Gastroesophageal sphincter (tissue), 3 donors: Measurements from ENCODE around the gene COL4A5.

ENCODE experiments used
- EP300 ChIP-seq: sonication (generic); formaldehyde crosslinking; IDR thresholded peaks from one replicate; pipeline ENCODE4 v1.6.1; 2017; ENCODE audit warnings: antibody characterized with exemption, mild to moderate bottlenecking
- POLR2AphosphoS5 ChIP-seq: sonication (generic); formaldehyde crosslinking; IDR thresholded peaks from one replicate; pipeline ENCODE4 v1.6.1; 2017; ENCODE audit warnings: antibody characterized with exemption
- TF ChIP-seq, protein P1 (sequence below), 4 experiments: fragments of 200-600 bp in 2 of 4; fragments of 450-650 bp in 2 of 4; sonication (generic) in 1 of 4; IDR thresholded peaks; one replicate each; pipeline ENCODE4 v1.5.1; 2017 to 2019; ENCODE audit warnings: antibody characterized with exemption in 4 of 4, mild to moderate bottlenecking in 2 of 4, moderate library complexity in 2 of 4

DNA sequence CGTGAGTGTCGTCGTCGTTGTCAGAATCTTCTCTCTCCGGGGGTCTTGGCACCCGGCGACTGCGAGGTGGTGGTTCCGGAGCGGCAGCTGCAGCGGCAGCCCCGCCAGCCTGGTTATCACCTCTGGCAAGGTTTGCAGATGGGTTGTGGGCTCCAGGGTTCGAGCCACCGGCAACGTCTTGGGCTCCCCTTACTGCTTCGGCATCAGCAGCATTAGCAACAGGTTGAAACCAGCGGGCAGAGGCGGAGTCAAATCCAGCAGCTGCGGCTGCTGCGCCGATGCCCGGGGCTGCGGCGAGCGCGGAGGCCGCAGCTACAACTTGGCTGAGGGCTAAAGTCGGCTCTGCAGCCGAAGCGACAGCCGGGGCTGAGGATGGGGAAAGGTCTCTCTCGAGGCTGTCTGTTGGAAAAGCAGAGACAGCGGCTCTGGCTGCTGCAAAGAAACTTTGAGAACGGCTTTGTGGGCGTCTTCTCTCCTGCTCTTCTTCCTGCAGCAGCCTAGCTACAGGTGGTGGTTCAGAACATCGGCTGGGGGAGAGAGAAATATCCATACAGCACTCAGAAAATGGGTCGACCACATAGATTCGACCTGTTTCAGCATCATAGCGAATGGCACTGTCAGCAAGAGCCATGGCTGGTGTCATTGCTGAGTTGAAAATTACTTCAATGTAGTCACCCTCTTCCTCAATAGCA is 293.1 kb downstream of the COL4A5 start:
- TF ChIP-seq, protein P1, sequence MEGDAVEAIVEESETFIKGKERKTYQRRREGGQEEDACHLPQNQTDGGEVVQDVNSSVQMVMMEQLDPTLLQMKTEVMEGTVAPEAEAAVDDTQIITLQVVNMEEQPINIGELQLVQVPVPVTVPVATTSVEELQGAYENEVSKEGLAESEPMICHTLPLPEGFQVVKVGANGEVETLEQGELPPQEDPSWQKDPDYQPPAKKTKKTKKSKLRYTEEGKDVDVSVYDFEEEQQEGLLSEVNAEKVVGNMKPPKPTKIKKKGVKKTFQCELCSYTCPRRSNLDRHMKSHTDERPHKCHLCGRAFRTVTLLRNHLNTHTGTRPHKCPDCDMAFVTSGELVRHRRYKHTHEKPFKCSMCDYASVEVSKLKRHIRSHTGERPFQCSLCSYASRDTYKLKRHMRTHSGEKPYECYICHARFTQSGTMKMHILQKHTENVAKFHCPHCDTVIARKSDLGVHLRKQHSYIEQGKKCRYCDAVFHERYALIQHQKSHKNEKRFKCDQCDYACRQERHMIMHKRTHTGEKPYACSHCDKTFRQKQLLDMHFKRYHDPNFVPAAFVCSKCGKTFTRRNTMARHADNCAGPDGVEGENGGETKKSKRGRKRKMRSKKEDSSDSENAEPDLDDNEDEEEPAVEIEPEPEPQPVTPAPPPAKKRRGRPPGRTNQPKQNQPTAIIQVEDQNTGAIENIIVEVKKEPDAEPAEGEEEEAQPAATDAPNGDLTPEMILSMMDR (IDR thresholded peaks at IDR 0.05), result no peak
- no peak for TF ChIP-seq EP300
- TF ChIP-seq POLR2AphosphoS5, result no peak
